Pancreas (tissue), 10 donors: ENCODE measurements around the gene ASB16. TPM values are rescaled to one million over a fixed set of nuclear protein-coding genes. Genes with fewer than 3 reads are reported as not detected.
A peak's percentile ranks its signal among the peaks of the same experiment; 100 is the strongest.

ENCODE experiments used
- ATAC-seq, 4 donors: fragments of 200-7000 bp; cut with Tn5 transposase; one replicate each; pipeline versions ENCODE4 v1.8.0 to v1.9.1; 2020; ENCODE audit warnings: mild to moderate bottlenecking in 4 of 4, moderate library complexity in 4 of 4
- DNase-seq, 6 donors: peaks; one replicate each; pipeline ENCODE4 v3.0.0-alpha.2; 2020
- FAIRE-seq: peaks from 2 replicates; lab custom pipeline; 2012; peaks lifted over from hg19 to GRCh38; lab: Jason Lieb, UNC
- H3K27ac ChIP-seq, 4 donors: fragments of 200-600 bp; sonication (generic); 1 replicate in 3 of 4; 2 replicates in 1 of 4; pipeline versions ENCODE4 v1.5.0 to v1.8.0; 2020
- H3K27me3 ChIP-seq, 4 donors: fragments of 200-600 bp; one replicate each; pipeline ENCODE4 v1.8.0; 2021
- H3K36me3 ChIP-seq, 3 donors: fragments of 200-600 bp; sonication (generic) in 1 of 3; one replicate each; pipeline versions ENCODE4 v1.5.0 to v1.8.0; 2020 to 2021
- H3K4me1 ChIP-seq, 3 donors: fragments of 200-600 bp; one replicate each; pipeline ENCODE4 v1.8.0; 2021
- H3K4me3 ChIP-seq, 4 donors: fragments of 200-600 bp; sonication (generic) in 2 of 4; one replicate each; pipeline versions ENCODE4 v1.5.0 to v1.8.0; 2020 to 2021
- H3K9me3 ChIP-seq, 4 donors: fragments of 200-600 bp; one replicate each; pipeline ENCODE4 v1.8.0; 2021
- WGBS, 2 donors: extraction: QIAGEN DNeasy Blood & Tissue Kit; methylation state at CpG; one replicate each; pipeline ENCODE4 v1.1.7; 2013; 5-methylcytosine and 5-hydroxymethylcytosine counted together
- intact Hi-C, 3 donors: fragments of 100-400 bp; cut with DNase I; formaldehyde crosslinking; loops; one replicate each; pipeline versions ENCODE4 v1.11.1 to v1.14.2; 2022
- polyA plus RNA-seq, 2 donors: library from polyadenylated mRNA; stranded (reverse); fragments of 200-250 nt; gene quantifications; one replicate each; pipeline ENCODE4 v1.2.3, GENCODE V29; 2013
- total RNA-seq, 6 donors: library from RNA; stranded (reverse); fragmentation: NEBNext Ultra II Directional in 4 of 6; extraction: Animal tissue kit (Norgen Biotek cat#: 25700) in 4 of 6; gene quantifications; one replicate each; pipeline versions ENCODE4 v1.2.1 to v1.2.4, GENCODE V29; 2021 to 2023
- TF ChIP-seq, protein P1 (sequence below), 4 donors: fragments of 200-600 bp; sonication (generic) in 3 of 4; IDR thresholded peaks; one replicate each; pipeline versions ENCODE4 v1.5.0 to v1.8.0; 2021; ENCODE audit warnings: antibody characterized with exemption in 4 of 4
- donor health status: healthy with polysubstance abuse.
- donor health status: DM: no; HTN: no; CAD: no; lungs with moderate emphysema.
- donor health status: DM: no; HTN: no; CAD: no.
- donor health status: control.
- donor health status: control.
- donor health status: Bipolar disorder and iron deficiency.
- donor health status: DM: yes; HTN: yes; CAD: no.
- donor health status: DM: no; HTN: no; CAD: no.
- donor health status: DM: no; HTN: no; CAD: no.
- donor health status: DM: yes; HTN: yes; CAD: no.

ASB16 gene
- total and polyA plus RNA-seq, 8 donors, result 1.1 to 3.9 (median 2.3) TPM

DNA sequence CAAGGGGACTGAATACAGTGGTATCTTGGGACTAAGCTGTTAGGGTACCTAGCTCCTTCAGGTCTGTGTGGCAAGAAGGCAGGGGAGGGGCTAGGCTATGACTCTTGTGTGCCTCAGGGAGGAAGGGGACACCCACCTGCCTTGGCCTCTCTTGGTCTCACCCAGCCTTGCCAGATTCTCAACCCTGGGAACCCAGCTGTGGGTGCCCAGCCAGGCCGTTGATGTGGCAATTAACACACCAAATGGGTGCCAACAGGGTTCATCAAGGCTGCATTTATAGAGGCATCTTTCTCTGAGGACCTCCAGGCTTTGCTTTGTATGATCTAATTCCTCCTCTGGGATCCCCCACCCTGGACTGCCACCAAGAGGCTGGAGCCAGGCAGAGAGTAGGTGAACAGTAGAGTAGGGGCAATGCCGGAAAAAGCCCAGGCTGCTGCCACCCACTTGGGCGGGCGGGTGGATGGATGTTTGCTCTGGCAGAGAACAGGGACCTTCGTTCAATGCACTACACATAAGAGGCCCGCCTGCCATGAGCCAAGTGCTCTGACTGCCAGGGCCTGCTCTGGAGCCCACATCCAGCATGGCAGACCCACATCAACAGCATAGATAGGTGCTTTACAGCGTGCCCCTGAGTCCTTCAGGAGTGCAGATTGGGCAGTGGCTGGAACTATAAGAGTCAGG is 3.2 kb upstream of the ASB16 start:
- intact Hi-C loops, result loop anchor here in 1 of 3 donors (10.0 kb wide), 1 partner anchor 223 kb away; the partner anchor contains the start of gene PPY
- WGBS, 2 donors, result 70 to 88% methylated on average over 7 of the region's 7 CpGs
- no peak overlapping the region for H3K4me3 ChIP-seq
- H3K27ac ChIP-seq, result no peak overlapping the region
- no peak for DNase-seq
- no peak for ATAC-seq
- FAIRE-seq, result no peak
- no peaks in the 10 kb centered on the region for H3K27me3 ChIP-seq
- no peaks in the 10 kb centered on the region for H3K9me3 ChIP-seq
- no peaks in the 10 kb centered on the region for H3K36me3 ChIP-seq
- H3K4me1 ChIP-seq, result peaks cover 0 to 6% (median 5%) of the 10 kb centered on the region in 3 donors
- TF ChIP-seq, protein P1, sequence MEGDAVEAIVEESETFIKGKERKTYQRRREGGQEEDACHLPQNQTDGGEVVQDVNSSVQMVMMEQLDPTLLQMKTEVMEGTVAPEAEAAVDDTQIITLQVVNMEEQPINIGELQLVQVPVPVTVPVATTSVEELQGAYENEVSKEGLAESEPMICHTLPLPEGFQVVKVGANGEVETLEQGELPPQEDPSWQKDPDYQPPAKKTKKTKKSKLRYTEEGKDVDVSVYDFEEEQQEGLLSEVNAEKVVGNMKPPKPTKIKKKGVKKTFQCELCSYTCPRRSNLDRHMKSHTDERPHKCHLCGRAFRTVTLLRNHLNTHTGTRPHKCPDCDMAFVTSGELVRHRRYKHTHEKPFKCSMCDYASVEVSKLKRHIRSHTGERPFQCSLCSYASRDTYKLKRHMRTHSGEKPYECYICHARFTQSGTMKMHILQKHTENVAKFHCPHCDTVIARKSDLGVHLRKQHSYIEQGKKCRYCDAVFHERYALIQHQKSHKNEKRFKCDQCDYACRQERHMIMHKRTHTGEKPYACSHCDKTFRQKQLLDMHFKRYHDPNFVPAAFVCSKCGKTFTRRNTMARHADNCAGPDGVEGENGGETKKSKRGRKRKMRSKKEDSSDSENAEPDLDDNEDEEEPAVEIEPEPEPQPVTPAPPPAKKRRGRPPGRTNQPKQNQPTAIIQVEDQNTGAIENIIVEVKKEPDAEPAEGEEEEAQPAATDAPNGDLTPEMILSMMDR (IDR thresholded peaks at IDR 0.05), result no peak

DNA sequence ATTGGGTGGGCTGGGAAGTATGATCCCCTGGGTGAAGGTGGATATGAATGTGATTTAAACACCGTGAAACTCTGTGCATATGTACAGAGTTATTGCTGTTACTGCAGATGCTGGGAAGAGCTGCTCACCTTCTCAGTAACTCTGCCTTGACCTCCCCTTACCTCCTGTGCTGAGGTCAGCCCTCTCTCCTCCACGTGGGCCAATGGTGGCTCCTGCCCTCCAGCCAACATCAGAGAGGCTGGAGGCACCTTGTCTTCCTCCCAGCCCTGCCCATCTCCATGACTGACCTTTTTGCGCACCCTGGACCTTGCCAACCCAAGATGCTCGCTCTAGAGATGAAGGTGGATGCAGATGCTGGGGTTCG is 387 bp upstream of the ASB16 start:
- intact Hi-C loops, result no loop called here
- H3K4me3 ChIP-seq, result peak overlapping the region in 1 of 4 donors; percentile 43
- H3K9me3 ChIP-seq, result no peaks in the 10 kb centered on the region
- ATAC-seq, result peak in 1 of 4 donors; percentile 13
- WGBS, 2 donors, result 31% methylated on average over 5 of the region's 5 CpGs
- FAIRE-seq, result no peak
- DNase-seq, result no peak
- peak overlapping the region; percentile 55 to 83 (median 69) for H3K27ac ChIP-seq
- H3K36me3 ChIP-seq, result no peaks in the 10 kb centered on the region
- TF ChIP-seq, protein P1 (IDR thresholded peaks at IDR 0.05), result no peak
- peaks cover 0 to 6% (median 5%) of the 10 kb centered on the region in 3 donors for H3K4me1 ChIP-seq
- no peaks in the 10 kb centered on the region for H3K27me3 ChIP-seq

DNA sequence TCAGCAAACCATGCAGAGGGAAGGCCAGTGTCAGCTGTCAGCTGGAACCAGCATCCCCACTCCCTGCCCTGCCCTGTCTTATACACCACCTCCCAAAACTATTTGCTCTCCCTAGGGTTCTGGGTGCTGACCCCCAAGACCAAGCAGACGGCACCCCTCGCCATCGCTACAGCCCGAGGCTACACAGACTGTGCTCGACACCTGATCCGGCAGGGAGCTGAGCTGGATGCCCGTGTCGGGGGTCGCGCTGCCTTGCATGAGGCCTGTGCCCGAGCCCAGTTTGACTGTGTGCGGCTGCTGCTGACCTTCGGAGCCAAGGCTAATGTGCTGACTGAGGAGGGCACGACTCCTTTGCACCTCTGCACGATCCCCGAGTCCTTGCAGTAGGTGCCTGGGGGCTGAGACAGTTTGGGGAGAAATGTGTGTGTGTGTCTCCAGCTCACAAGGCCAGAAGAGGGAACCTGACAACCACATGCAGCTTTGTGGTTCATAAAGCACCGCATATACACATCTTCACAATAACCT is 1.5 kb downstream of the ASB16 start:
- H3K36me3 ChIP-seq, result peaks cover 0 to 4% (median 0%) of the 10 kb centered on the region in 3 donors
- H3K4me3 ChIP-seq, result no peak overlapping the region
- ATAC-seq (no peak), FAIRE-seq (no peak), DNase-seq (peak in 1 of 6 donors; percentile 69)
- no peaks in the 10 kb centered on the region for H3K9me3 ChIP-seq
- intact Hi-C loops, result no loop called here
- no peak overlapping the region for H3K27ac ChIP-seq
- H3K4me1 ChIP-seq, result peaks cover 0 to 6% (median 5%) of the 10 kb centered on the region in 3 donors
- TF ChIP-seq, protein P1 (IDR thresholded peaks at IDR 0.05), result no peak
- 70 to 73% methylated on average over 17 of the region's 17 CpGs for WGBS, 2 donors
- H3K27me3 ChIP-seq, result no peaks in the 10 kb centered on the region

DNA sequence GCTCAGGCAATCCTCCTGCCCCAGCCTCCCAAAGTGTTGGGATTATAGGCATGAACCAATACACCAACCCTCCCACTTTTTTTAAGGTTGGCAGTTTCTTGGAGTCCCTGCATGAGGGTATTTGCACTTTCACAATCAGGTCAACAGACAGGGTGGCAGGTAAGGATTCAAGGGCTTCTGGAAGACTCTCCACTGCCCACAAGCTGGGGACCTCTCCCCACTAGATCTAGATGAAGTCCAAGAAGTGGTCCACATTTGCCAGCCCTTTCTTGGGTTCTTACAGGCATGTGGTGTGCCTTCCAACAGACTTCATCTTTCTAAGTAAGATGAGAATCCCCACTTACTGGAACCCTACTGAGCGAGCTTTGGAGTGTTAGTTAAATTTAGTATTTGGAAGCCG is 3.9 kb downstream of the ASB16 start:
- no peaks in the 10 kb centered on the region for H3K27me3 ChIP-seq
- intact Hi-C loops, result no loop called here
- 98 to 100% methylated on average over 2 of the region's 2 CpGs for WGBS, 2 donors
- ATAC-seq (no peak), FAIRE-seq (no peak), DNase-seq (no peak)
- H3K9me3 ChIP-seq, result no peaks in the 10 kb centered on the region
- H3K27ac ChIP-seq, result no peak overlapping the region
- H3K36me3 ChIP-seq, result peaks cover 0 to 4% (median 0%) of the 10 kb centered on the region in 3 donors
- no peak overlapping the region for H3K4me3 ChIP-seq
- TF ChIP-seq, protein P1 (IDR thresholded peaks at IDR 0.05), result no peak
- H3K4me1 ChIP-seq, result peaks cover 0 to 6% (median 5%) of the 10 kb centered on the region in 3 donors

DNA sequence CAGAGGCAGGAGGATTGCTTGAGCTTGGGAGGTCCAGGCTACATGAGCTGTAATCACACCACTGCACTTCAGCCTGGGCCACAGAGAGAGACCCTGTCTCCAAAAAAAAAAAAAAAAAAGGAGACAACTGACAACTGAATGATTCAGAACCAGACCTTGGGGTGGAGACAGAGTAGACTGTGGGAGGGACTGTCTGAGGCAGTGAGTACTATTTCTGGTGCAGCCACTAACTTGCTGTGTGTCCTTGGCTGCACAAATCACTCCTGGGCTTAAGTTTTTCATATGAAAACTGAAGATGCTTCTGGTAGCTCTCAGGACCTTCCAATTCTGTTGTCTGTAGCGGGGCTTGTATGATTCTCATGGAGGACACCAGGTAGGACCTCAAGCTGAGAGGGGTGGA is 5.8 kb downstream of the ASB16 start:
- no peak for FAIRE-seq
- Histone ChIP-seq H3K36me3 (peaks cover 0 to 4% (median 0%) of the 10 kb centered on the region in 3 donors), H3K4me3 (no peak overlapping the region), H3K27me3 (no peaks in the 10 kb centered on the region), H3K27ac (no peak overlapping the region), H3K9me3 (no peaks in the 10 kb centered on the region), H3K4me1 (no peaks in the 10 kb centered on the region)
- intact Hi-C loops, result no loop called here
- 100% methylated on average over 1 of the region's 1 CpG for WGBS, 2 donors
- no peak for DNase-seq
- TF ChIP-seq, protein P1 (IDR thresholded peaks at IDR 0.05), result no peak
- no peak for ATAC-seq
